Common myeloid progenitor, CD34-positive (primary cell): ENCODE measurements around the gene RNF166.
A peak's percentile ranks its signal among the peaks of the same experiment; 100 is the strongest.

ENCODE experiments used
- CTCF ChIA-PET: fragments of 350-600 bp; sonication (Branson Sonifier 250); formaldehyde crosslinking; loops from one replicate; lab custom pipeline; 2021; ENCODE audit warnings: antibody characterized with exemption; lab: Charles Lee
- POLR2A ChIA-PET: fragments of 350-600 bp; sonication (Branson Sonifier 250); formaldehyde crosslinking; loops from one replicate; lab custom pipeline; 2021; ENCODE audit warnings: antibody characterized with exemption; lab: Charles Lee
- DNase-seq, 3 donors: peaks; one replicate each; pipeline versions ENCODE4 v3.0.0 to v3.0.0-alpha.2; 2013
- H3K27ac ChIP-seq, 2 experiments: 1 replicate in 1 of 2; 2 replicates in 1 of 2; pipeline ENCODE4 v1.7.0; 2013; ENCODE audit warnings: inconsistent platforms in 2 of 2, low read length in 2 of 2, mild to moderate bottlenecking in 2 of 2, low read depth in 1 of 2, moderate library complexity in 1 of 2; ENCODE audit not compliant: severe bottlenecking in 2 of 2, insufficient read depth in 1 of 2, poor library complexity in 1 of 2
- H3K27me3 ChIP-seq, 5 experiments: replicated peaks in 2 of 5; 1 replicate in 3 of 5; 2 replicates in 2 of 5; pipeline versions ENCODE4 v1.6.1 to v1.7.0; 2013; ENCODE audit warnings: low read length in 4 of 5, mild to moderate bottlenecking in 2 of 5, moderate library complexity in 2 of 5, inconsistent platforms in 1 of 5; ENCODE audit not compliant: insufficient read depth in 5 of 5, control insufficient read depth in 4 of 5
- H3K36me3 ChIP-seq, 4 experiments: 1 replicate in 2 of 4; 2 replicates in 2 of 4; pipeline versions ENCODE4 v1.6.1 to v1.7.0; 2013; ENCODE audit warnings: low read length in 3 of 4, control low read depth in 1 of 4, mild to moderate bottlenecking in 1 of 4; ENCODE audit not compliant: control insufficient read depth in 4 of 4, insufficient read depth in 4 of 4
- H3K4me1 ChIP-seq, 4 experiments: 1 replicate in 3 of 4; 2 replicates in 1 of 4; pipeline versions ENCODE4 v1.6.1 to v1.7.1; 2013; ENCODE audit warnings: low read length in 3 of 4, mild to moderate bottlenecking in 3 of 4, control low read depth in 1 of 4, inconsistent platforms in 1 of 4, moderate library complexity in 1 of 4; ENCODE audit not compliant: control insufficient read depth in 4 of 4, insufficient read depth in 4 of 4; ENCODE audit errors: control extremely low read depth in 1 of 4
- H3K4me3 ChIP-seq, 7 experiments: 1 replicate in 4 of 7; 2 replicates in 3 of 7; pipeline versions ENCODE4 v1.5.1 to v1.7.0; 2013; ENCODE audit warnings: mild to moderate bottlenecking in 7 of 7, low read length in 6 of 7, moderate library complexity in 6 of 7, inconsistent platforms in 2 of 7, low read depth in 2 of 7, control low read depth in 1 of 7; ENCODE audit not compliant: insufficient read depth in 4 of 7, control insufficient read depth in 1 of 7; ENCODE audit errors: extremely low read depth in 1 of 7
- H3K9me3 ChIP-seq, 5 experiments: 1 replicate in 4 of 5; 2 replicates in 1 of 5; pipeline versions ENCODE4 v1.6.1 to v1.7.1; 2013; ENCODE audit warnings: low read length in 4 of 5, mild to moderate bottlenecking in 2 of 5, inconsistent platforms in 1 of 5, low read depth in 1 of 5, moderate library complexity in 1 of 5; ENCODE audit not compliant: control insufficient read depth in 4 of 5, insufficient read depth in 2 of 5; ENCODE audit errors: control extremely low read depth in 1 of 5
- WGBS: methylation state at CpG from one replicate; pipeline ENCODE4 v1.1.5; 2013; ENCODE audit not compliant: insufficient coverage; 5-methylcytosine and 5-hydroxymethylcytosine counted together

RNF166 gene

GRCh38 chr16:88653101-88653500, 53.1 kb downstream of the RNF166 start:
- no peak overlapping the region for H3K4me3 ChIP-seq
- peaks cover 0 to 36% (median 24%) of the 10 kb centered on the region in 4 experiments for H3K4me1 ChIP-seq
- H3K27me3 ChIP-seq, result no peaks in the 10 kb centered on the region
- WGBS, result 98% methylated on average over 12 of the region's 13 CpGs
- no peak overlapping the region for H3K27ac ChIP-seq
- no peak for DNase-seq
- no peaks in the 10 kb centered on the region for H3K9me3 ChIP-seq
- peaks cover 0 to 77% (median 24%) of the 10 kb centered on the region in 4 experiments for H3K36me3 ChIP-seq
- ChIA-PET CTCF (interaction anchor here (1.1 kb wide), 1 partner anchor 19 kb away, joined by 3 read pairs; no protein-coding TSS in a partner anchor), POLR2A (no interaction called here)

DNA sequence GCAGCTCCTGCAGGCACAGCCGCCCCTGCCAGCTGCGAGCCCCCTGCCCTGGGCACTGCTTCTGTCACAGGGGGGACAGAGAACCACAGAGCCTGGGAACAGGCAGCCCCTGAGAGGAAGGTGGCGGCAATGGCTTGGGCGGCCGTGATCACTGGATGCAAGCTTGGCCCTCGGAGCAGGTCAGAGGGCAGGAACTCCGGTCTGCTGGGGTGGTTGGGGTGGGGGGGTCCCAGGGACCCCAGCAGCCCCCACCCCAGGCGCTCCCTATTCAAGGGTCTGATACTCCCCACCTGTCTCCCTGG, 53.5 kb downstream of the RNF166 start:
- POLR2A ChIA-PET, result no interaction called here

DNA sequence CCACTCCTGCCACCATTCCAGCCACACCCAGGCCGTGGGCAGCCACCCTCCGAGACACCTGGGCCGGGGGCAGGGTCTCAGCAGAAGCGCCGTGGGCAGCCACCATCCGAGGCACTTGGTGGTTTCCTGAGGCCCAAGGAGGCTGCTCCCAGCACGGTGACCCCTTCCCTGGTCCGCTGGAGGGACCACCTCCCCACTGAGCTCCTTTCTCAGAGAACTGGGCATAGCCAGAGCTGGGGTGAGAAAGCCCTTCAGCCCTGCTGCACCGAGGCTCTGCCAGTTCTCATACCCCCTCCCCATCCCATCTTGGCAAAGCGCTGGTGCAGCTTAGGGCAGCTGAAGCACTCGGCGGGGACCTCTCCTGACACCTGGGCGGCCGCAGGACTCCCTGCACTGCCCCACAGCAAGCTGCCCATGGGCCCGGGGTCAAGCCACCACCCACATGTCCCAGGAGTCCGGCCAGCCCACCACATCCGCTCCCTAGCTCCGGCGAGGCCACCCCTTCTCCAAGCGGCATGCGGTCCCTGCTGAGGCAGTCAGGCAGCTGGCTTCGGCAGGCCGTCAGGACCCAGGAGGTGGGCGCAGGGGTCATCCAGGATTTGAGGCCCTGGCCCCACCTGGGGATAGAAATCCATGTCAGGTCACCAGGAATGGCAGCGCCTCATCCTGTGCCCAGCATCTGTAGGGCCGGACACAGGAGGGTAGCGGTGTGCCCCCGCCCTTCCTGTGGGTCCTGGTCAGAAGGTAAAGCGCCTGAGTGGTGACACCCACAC, 54.0 kb downstream of the RNF166 start:
- ChIA-PET CTCF (interaction anchor here (1.1 to 1.6 kb wide), 2 partner anchors 12 to 20 kb away, joined by 3 to 4 read pairs; no protein-coding TSS in a partner anchor), POLR2A (no interaction called here)
- peak overlapping the region in 1 of 7 experiments; percentile 89 for H3K4me3 ChIP-seq
- 87% methylated on average over 25 of the region's 29 CpGs for WGBS
- no peak for DNase-seq
- no peaks in the 10 kb centered on the region for H3K27me3 ChIP-seq
- peaks cover 0 to 70% (median 19%) of the 10 kb centered on the region in 4 experiments for H3K36me3 ChIP-seq
- peaks cover 0 to 42% (median 26%) of the 10 kb centered on the region in 4 experiments for H3K4me1 ChIP-seq
- no peaks in the 10 kb centered on the region for H3K9me3 ChIP-seq
- no peak overlapping the region for H3K27ac ChIP-seq

More for the DNA sequence above, 53.5 kb downstream of the RNF166 start:
- Histone ChIP-seq H3K4me3 (no peak overlapping the region), H3K27me3 (no peaks in the 10 kb centered on the region), H3K4me1 (peaks cover 0 to 38% (median 26%) of the 10 kb centered on the region in 4 experiments), H3K9me3 (no peaks in the 10 kb centered on the region), H3K36me3 (peaks cover 0 to 75% (median 22%) of the 10 kb centered on the region in 4 experiments), H3K27ac (no peak overlapping the region)
- 100% methylated on average over 5 of the region's 8 CpGs for WGBS
- CTCF ChIA-PET, result interaction anchor here (1.1 kb wide), 1 partner anchor 20 kb away, joined by 3 read pairs; no protein-coding TSS in a partner anchor
- no peak for DNase-seq

- 31% methylated on average over 21 of the region's 24 CpGs for WGBS
- peaks cover 0 to 69% (median 20%) of the 10 kb centered on the region in 4 experiments for H3K36me3 ChIP-seq
- peaks cover 0 to 42% (median 26%) of the 10 kb centered on the region in 4 experiments for H3K4me1 ChIP-seq
- H3K9me3 ChIP-seq, result no peaks in the 10 kb centered on the region
- ChIA-PET CTCF (interaction anchor here (1.6 kb wide), 1 partner anchor 13 kb away, joined by 4 read pairs; no protein-coding TSS in a partner anchor), POLR2A (interaction anchor here (0.6 kb wide), 1 partner anchor 34 kb away, joined by 3 read pairs; no protein-coding TSS in a partner anchor)
- H3K27me3 ChIP-seq, result no peaks in the 10 kb centered on the region
- peak overlapping the region in 6 of 7 experiments; percentile 43 to 93 (median 89) for H3K4me3 ChIP-seq
- H3K27ac ChIP-seq, result peak overlapping the region in 1 of 2 experiments; percentile 64
- DNase-seq, result peak in 2 of 3 donors; percentile 55 to 58
These were observed 54.8 kb downstream of the RNF166 start for GRCh38 chr16:88651276-88651988.

- Histone ChIP-seq H3K27ac (peak within 1 kb of the TSS; percentile 46 to 77), H3K36me3 (peaks cover 0 to 69% (median 19%) of the 10 kb centered on the region in 4 experiments), H3K4me1 (peaks cover 0 to 42% (median 26%) of the 10 kb centered on the region in 4 experiments), H3K27me3 (no peaks in the 10 kb centered on the region), H3K4me3 (peak within 1 kb of the TSS; percentile 72 to 93 (median 89)), H3K9me3 (no peaks in the 10 kb centered on the region)
- ChIA-PET POLR2A (interaction anchor here (0.6 to 1.4 kb wide), 3 partner anchors 35 to 53 kb away, joined by 3 to 6 read pairs (median 3); no protein-coding TSS in a partner anchor), CTCF (interaction anchor here (1.5 to 1.6 kb wide), 2 partner anchors 13 to 34 kb away, joined by 3 to 4 read pairs; no protein-coding TSS in a partner anchor)
- peak; percentile 51 to 74 (median 71) for DNase-seq
- WGBS, result 0% methylated on average over 34 of the region's 41 CpGs
These were observed 55.4 kb downstream of the RNF166 start, which contains the start of gene CYBA for GRCh38 chr16:88650749-88651275. CYBA (minus strand) TSS chr16:88651053; CDS start chr16:88651013, 40 bp downstream.

GRCh38 chr16:88649924-88650748, 56.1 kb downstream of the RNF166 start:
- DNase-seq, result peak in 2 of 3 donors; percentile 55 to 65
- H3K27ac ChIP-seq, result peak overlapping the region; percentile 46 to 77
- CTCF ChIA-PET, result interaction anchor here (0.5 to 1.6 kb wide), 4 partner anchors 11 to 1259 kb away, joined by 3 to 4 read pairs (median 3); partner anchors contain the start of gene IL17C

More at GRCh38 chr16:88649924-88650748, 56.1 kb downstream of the RNF166 start:
- POLR2A ChIA-PET, result interaction anchor here (0.9 to 1.4 kb wide), 2 partner anchors 51 to 54 kb away, joined by 3 to 6 read pairs; no protein-coding TSS in a partner anchor
- H3K4me1 ChIP-seq, result peaks cover 0 to 42% (median 26%) of the 10 kb centered on the region in 4 experiments
- peak overlapping the region; percentile 72 to 93 (median 89) for H3K4me3 ChIP-seq
- no peaks in the 10 kb centered on the region for H3K27me3 ChIP-seq
- H3K9me3 ChIP-seq, result no peaks in the 10 kb centered on the region
- WGBS, result 13% methylated on average over 25 of the region's 37 CpGs
- peaks cover 3 to 69% (median 19%) of the 10 kb centered on the region in 4 experiments for H3K36me3 ChIP-seq
